IgD-negative memory B cell (primary cell): ENCODE results near the gene ZNF280D. TPM values are rescaled to one million over a fixed set of nuclear protein-coding genes. Genes with fewer than 3 reads are reported as not detected.

Source experiments
- H3K27ac Mint-ChIP-seq, 3 donors: one replicate each; pipeline ENCODE4 v1.8.0; 2020 to 2022; ENCODE audit warnings: mild to moderate bottlenecking in 3 of 3, mixed read lengths in 3 of 3, moderate library complexity in 1 of 3
- H3K27me3 Mint-ChIP-seq: one replicate; pipeline ENCODE4 v1.8.0; 2021; ENCODE audit warnings: mixed read lengths
- H3K36me3 Mint-ChIP-seq: one replicate; pipeline ENCODE4 v1.8.0; 2020; ENCODE audit warnings: mild to moderate bottlenecking, mixed read lengths
- H3K4me1 Mint-ChIP-seq, 3 donors: one replicate each; pipeline ENCODE4 v1.8.0; 2020 to 2022; ENCODE audit warnings: mixed read lengths in 3 of 3, mild to moderate bottlenecking in 1 of 3
- H3K4me3 Mint-ChIP-seq, 4 donors: one replicate each; pipeline ENCODE4 v1.8.0; 2020 to 2022; ENCODE audit warnings: mild to moderate bottlenecking in 4 of 4, mixed read lengths in 4 of 4, moderate library complexity in 3 of 4
- H3K9me3 Mint-ChIP-seq, 3 donors: one replicate each; pipeline ENCODE4 v1.8.0; 2020 to 2021; ENCODE audit warnings: mixed read lengths in 3 of 3, mild to moderate bottlenecking in 1 of 3
- polyA plus RNA-seq: library from polyadenylated mRNA; unstranded; fragments of 300-500 nt; fragmentation: Illumina TruSeq; gene quantifications from one replicate; pipeline ENCODE4 v1.2.3, GENCODE V29; 2021

Gene ZNF280D
- polyA plus RNA-seq, 1 donor from 2014 or later = 19.4 TPM

DNA sequence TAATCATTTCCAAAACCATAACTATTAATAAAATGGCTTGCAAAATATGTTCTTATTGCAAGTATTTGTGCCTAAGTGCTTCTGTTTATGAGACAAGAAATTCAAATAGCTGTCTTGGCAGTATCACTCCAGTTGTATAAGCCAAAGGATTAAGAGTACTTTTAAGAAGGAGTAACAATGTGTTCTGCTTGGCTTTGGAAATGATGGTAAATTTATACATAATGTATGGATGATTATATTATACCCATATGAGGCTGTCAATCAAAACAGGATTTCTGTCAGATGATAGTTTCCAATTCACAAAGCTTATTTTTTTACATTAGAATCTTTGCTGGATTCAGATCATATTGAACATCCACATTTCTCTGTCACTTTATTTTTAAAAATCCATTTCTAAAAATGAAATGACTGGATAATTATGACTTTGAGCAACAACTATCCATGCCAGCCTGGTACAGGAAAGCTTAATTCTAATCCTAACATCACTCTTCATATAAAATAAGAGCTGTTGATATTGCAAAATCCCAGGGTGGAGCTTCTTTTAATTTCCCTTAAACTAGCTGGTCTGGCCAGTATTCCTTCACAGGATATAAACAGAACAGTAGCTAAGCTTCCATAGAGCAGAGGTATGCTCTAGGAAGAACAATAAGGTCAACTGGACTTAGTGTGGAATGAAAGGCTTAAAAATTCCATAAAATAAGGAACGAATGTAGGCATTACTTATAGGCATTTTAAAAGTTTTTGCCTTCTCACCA, 30.0 kb upstream of the ZNF280D start:
- H3K27ac Mint-ChIP-seq = no peak overlapping the region

DNA sequence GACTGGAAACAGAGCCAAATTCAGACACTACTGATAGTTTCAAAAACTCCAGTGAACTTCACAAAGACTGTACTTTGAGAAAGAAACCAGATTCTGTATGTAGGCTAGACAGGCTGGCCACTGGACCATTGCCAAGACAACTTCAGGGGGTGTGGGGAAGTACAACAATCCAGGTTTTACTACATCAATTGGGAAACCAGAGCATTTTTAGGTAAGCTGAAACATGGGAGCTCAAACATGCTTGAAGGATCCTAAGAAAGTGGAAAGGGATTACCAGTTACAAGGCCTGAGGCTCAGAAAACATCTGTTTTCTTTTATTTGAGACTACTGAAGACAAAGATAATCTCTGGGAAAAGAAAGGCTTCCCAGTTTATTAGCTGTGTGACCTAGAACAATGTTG, 26.9 kb upstream of the ZNF280D start:
- H3K4me1 Mint-ChIP-seq = peaks cover 6 to 8% (median 8%) of the 10 kb centered on the region in 3 donors
- no peaks in the 10 kb centered on the region for H3K27me3 Mint-ChIP-seq
- no peak overlapping the region for H3K4me3 Mint-ChIP-seq
- no peak overlapping the region for H3K27ac Mint-ChIP-seq
- H3K36me3 Mint-ChIP-seq = peaks cover 2% of the 10 kb centered on the region
- peaks cover 0 to 2% (median 0%) of the 10 kb centered on the region in 3 donors for H3K9me3 Mint-ChIP-seq

More for the DNA sequence above, 30.0 kb upstream of the ZNF280D start:
- Mint-ChIP-seq H3K4me3 (no peak overlapping the region), H3K4me1 (peaks cover 0 to 5% (median 4%) of the 10 kb centered on the region in 3 donors), H3K9me3 (no peaks in the 10 kb centered on the region), H3K27me3 (no peaks in the 10 kb centered on the region), H3K36me3 (peaks cover 2% of the 10 kb centered on the region)

DNA sequence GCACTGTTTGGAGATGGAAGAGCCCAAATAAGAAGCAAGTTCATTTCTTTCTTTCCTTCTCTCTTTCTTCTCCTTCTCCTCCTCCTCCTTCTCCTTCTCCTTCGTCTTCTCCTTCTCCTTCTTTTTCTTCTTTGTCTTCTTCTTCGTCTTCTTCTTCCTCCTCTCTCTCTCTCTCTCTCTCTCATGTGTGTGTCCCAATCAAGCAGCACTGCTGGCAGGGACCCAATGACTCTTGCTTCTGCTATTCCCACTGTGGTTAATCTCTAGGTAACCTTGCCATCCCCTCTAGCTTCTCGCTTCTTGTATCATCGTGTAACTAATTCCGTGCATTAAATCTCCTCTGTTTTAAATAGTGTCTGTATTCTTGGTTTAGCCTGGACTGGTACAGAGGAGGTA, 26.1 kb upstream of the ZNF280D start:
- no peak overlapping the region for H3K4me3 Mint-ChIP-seq
- H3K27me3 Mint-ChIP-seq = no peaks in the 10 kb centered on the region
- H3K36me3 Mint-ChIP-seq = peaks cover 2% of the 10 kb centered on the region
- H3K4me1 Mint-ChIP-seq = peaks cover 5 to 8% (median 6%) of the 10 kb centered on the region in 3 donors
- H3K27ac Mint-ChIP-seq = no peak overlapping the region
- H3K9me3 Mint-ChIP-seq = peaks cover 0 to 2% (median 0%) of the 10 kb centered on the region in 3 donors

GRCh38 chr15:56758770-56759449, 25.6 kb upstream of the ZNF280D start:
- Mint-ChIP-seq H3K27ac (no peak overlapping the region), H3K4me1 (peaks cover 5 to 8% (median 6%) of the 10 kb centered on the region in 3 donors), H3K27me3 (no peaks in the 10 kb centered on the region), H3K4me3 (no peak overlapping the region), H3K9me3 (peaks cover 0 to 2% (median 0%) of the 10 kb centered on the region in 3 donors), H3K36me3 (peaks cover 2% of the 10 kb centered on the region)

GRCh38 chr15:56757875-56758274, 24.6 kb upstream of the ZNF280D start:
- Mint-ChIP-seq H3K4me1 (peaks cover 5 to 8% (median 6%) of the 10 kb centered on the region in 3 donors), H3K36me3 (peaks cover 2% of the 10 kb centered on the region), H3K4me3 (no peak overlapping the region), H3K27me3 (no peaks in the 10 kb centered on the region), H3K27ac (no peak overlapping the region), H3K9me3 (peaks cover 0 to 2% (median 0%) of the 10 kb centered on the region in 3 donors)

- H3K4me3 Mint-ChIP-seq = no peak overlapping the region
- peaks cover 0 to 2% (median 0%) of the 10 kb centered on the region in 3 donors for H3K9me3 Mint-ChIP-seq
- no peaks in the 10 kb centered on the region for H3K36me3 Mint-ChIP-seq
- no peaks in the 10 kb centered on the region for H3K27me3 Mint-ChIP-seq
- no peak overlapping the region for H3K27ac Mint-ChIP-seq
- H3K4me1 Mint-ChIP-seq = peaks cover 5 to 8% (median 6%) of the 10 kb centered on the region in 3 donors
Observed at GRCh38 chr15:56754772-56755370, 21.6 kb upstream of the ZNF280D start.

DNA sequence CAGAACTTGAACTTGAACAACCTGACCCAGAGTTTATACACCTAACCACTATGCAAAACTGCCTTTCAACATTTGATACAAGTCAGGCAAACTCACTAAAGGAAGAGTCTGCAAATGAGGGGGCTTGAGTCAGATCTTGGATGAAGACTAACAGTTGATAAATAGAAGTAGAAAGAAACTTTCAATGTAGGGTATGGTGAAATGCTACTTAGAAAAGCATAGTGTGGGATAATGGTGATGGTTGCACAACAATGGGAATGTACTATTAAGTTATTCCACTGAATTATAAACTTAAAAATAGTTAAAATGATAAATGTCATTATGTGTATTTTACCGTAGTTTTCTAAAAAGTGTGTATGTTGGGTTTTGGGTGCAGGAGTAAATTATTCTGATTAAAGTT, 19.7 kb upstream of the ZNF280D start:
- H3K27me3 Mint-ChIP-seq = no peaks in the 10 kb centered on the region
- H3K27ac Mint-ChIP-seq = no peak overlapping the region
- H3K4me3 Mint-ChIP-seq = no peak overlapping the region
- peaks cover 0 to 2% (median 0%) of the 10 kb centered on the region in 3 donors for H3K9me3 Mint-ChIP-seq
- H3K36me3 Mint-ChIP-seq = no peaks in the 10 kb centered on the region
- H3K4me1 Mint-ChIP-seq = peaks cover 3% of the 10 kb centered on the region in 3 donors

DNA sequence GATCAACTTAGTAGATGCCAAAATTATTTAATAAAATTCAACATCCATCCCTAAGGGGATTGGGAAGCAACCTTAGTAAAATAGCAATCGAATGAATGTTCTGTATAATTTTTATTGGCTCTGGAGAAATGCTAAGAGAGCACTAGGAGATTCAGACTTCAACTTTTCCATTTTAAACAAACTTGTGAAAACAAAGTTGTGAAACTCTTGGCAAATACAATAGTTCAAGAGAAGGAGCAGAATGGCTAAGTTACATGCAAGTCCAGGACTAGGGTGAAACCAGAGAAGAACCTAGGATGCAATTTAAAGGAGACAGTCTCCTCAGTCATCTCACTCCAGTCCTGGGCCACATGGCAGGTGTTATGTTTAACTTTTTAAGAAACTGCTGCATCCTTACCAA, 16.7 kb upstream of the ZNF280D start:
- Mint-ChIP-seq H3K27me3 (no peaks in the 10 kb centered on the region), H3K36me3 (no peaks in the 10 kb centered on the region), H3K4me1 (no peaks in the 10 kb centered on the region), H3K27ac (no peak overlapping the region), H3K4me3 (no peak overlapping the region), H3K9me3 (peaks cover 0 to 3% (median 0%) of the 10 kb centered on the region in 3 donors)

GRCh38 chr15:56744701-56745683, 11.7 kb upstream of the ZNF280D start:
- Mint-ChIP-seq H3K9me3 (peaks cover 0 to 3% (median 0%) of the 10 kb centered on the region in 3 donors), H3K4me3 (no peak overlapping the region), H3K27ac (no peak overlapping the region), H3K27me3 (no peaks in the 10 kb centered on the region), H3K36me3 (no peaks in the 10 kb centered on the region), H3K4me1 (no peaks in the 10 kb centered on the region)

DNA sequence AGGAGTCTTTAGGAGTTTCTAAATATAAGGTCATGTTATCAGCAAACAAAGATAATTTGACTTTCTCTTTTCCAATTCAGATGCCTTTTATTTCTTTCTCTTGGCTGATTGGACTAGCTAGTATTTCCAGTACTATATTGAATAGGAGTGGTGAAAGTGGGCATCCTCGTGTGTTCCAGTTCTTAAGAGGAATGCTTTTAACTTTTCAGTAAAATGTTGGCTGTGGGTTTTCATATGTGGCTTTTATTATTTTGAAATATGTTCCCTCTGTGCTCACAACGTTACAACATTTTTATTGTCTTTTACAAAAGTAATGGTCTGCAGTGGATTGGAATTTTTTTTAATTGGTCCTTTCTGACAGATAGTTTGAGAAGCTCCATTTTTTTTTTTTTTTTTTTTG, 8.2 kb upstream of the ZNF280D start:
- H3K36me3 Mint-ChIP-seq = no peaks in the 10 kb centered on the region
- H3K4me1 Mint-ChIP-seq = no peaks in the 10 kb centered on the region
- no peaks in the 10 kb centered on the region for H3K27me3 Mint-ChIP-seq
- no peak overlapping the region for H3K4me3 Mint-ChIP-seq
- no peak overlapping the region for H3K27ac Mint-ChIP-seq
- H3K9me3 Mint-ChIP-seq = no peaks in the 10 kb centered on the region

- Mint-ChIP-seq H3K4me3 (no peak overlapping the region), H3K36me3 (peaks cover 1% of the 10 kb centered on the region), H3K27ac (no peak overlapping the region), H3K9me3 (no peaks in the 10 kb centered on the region), H3K4me1 (peaks cover 0 to under 1% (median 0%) of the 10 kb centered on the region in 3 donors), H3K27me3 (no peaks in the 10 kb centered on the region)
Observed at GRCh38 chr15:56739964-56740640, 6.8 kb upstream of the ZNF280D start.

- no peaks in the 10 kb centered on the region for H3K27me3 Mint-ChIP-seq
- H3K9me3 Mint-ChIP-seq = peaks cover 0 to under 1% (median 0%) of the 10 kb centered on the region in 3 donors
- H3K4me3 Mint-ChIP-seq = no peak overlapping the region
- H3K36me3 Mint-ChIP-seq = peaks cover 2% of the 10 kb centered on the region
- H3K4me1 Mint-ChIP-seq = peaks cover 0 to 5% (median 0%) of the 10 kb centered on the region in 3 donors
- H3K27ac Mint-ChIP-seq = no peak overlapping the region
Observed at GRCh38 chr15:56739474-56739873, 6.2 kb upstream of the ZNF280D start.

- Mint-ChIP-seq H3K4me3 (no peak overlapping the region), H3K9me3 (peaks cover 0 to 2% (median 0%) of the 10 kb centered on the region in 3 donors), H3K36me3 (peaks cover 2% of the 10 kb centered on the region), H3K27me3 (no peaks in the 10 kb centered on the region), H3K27ac (no peak overlapping the region), H3K4me1 (peaks cover 0 to 6% (median 1%) of the 10 kb centered on the region in 3 donors)
Observed at GRCh38 chr15:56737791-56738190, 4.5 kb upstream of the ZNF280D start.
